ENCODE results near the gene CREB3L2.

The CREB3L2 gene

GRCh38 chr7:137893143-137893742 lies 108.6 kb downstream of the CREB3L2 start:
- no peak for DNase-seq

- no peak for DNase-seq
Measured at GRCh38 chr7:137891016-137891655, 110.8 kb downstream of the CREB3L2 start.

GRCh38 chr7:137890449-137890921 lies 111.4 kb downstream of the CREB3L2 start:
- DNase-seq: peak in 1 of 5 experiments; percentile 23

GRCh38 chr7:137888241-137888640 lies 113.6 kb downstream of the CREB3L2 start:
- no peak for DNase-seq

GRCh38 chr7:137886746-137887145 lies 115.1 kb downstream of the CREB3L2 start:
- no peak for DNase-seq

GRCh38 chr7:137886281-137886680 lies 115.6 kb downstream of the CREB3L2 start:
- DNase-seq: no peak

GRCh38 chr7:137885678-137886077 lies 116.2 kb downstream of the CREB3L2 start:
- no peak for DNase-seq

- no peak for DNase-seq
Measured at GRCh38 chr7:137882806-137883205, 119.1 kb downstream of the CREB3L2 start.

GRCh38 chr7:137882261-137882668 lies 119.6 kb downstream of the CREB3L2 start:
- peak in 1 of 5 experiments; percentile 74 for DNase-seq

GRCh38 chr7:137881607-137882260 lies 120.2 kb downstream of the CREB3L2 start:
- no peak for DNase-seq

GRCh38 chr7:137880432-137880831 lies 121.5 kb downstream of the CREB3L2 start:
- no peak for DNase-seq

- DNase-seq: no peak
Measured at GRCh38 chr7:137879357-137880158, 122.3 kb downstream of the CREB3L2 start.

GRCh38 chr7:137878333-137878961 lies 123.4 kb downstream of the CREB3L2 start:
- DNase-seq: no peak

- no peak for DNase-seq
Measured at GRCh38 chr7:137877027-137877675, 124.7 kb downstream of the CREB3L2 start.

- no peak for DNase-seq
Measured at GRCh38 chr7:137875746-137876145, 126.1 kb downstream of the CREB3L2 start.

- DNase-seq: no peak
Measured at GRCh38 chr7:137873979-137874777, 127.7 kb downstream of the CREB3L2 start.

GRCh38 chr7:137873524-137873923 lies 128.4 kb downstream of the CREB3L2 start:
- DNase-seq: no peak

GRCh38 chr7:137871170-137871915 lies 130.5 kb downstream of the CREB3L2 start:
- no peak for DNase-seq

GRCh38 chr7:137870684-137871083 lies 131.2 kb downstream of the CREB3L2 start:
- no peak for DNase-seq

GRCh38 chr7:137870078-137870477 lies 131.8 kb downstream of the CREB3L2 start:
- DNase-seq: no peak

Measured in T-helper 2 cell (primary cell).